Measurements from ENCODE around the gene OR2T12.
"Not testable (repeated sequence)": the region's sequence is repeated elsewhere in the genome, so short reads cannot be mapped to it uniquely, and the experiment has no call there.

- not testable (repeated sequence) for TF ChIP-seq POLR2AphosphoS5 (IDR thresholded peaks at IDR 0.05; ENCODE audit: low read depth, low read length); POLR2A (IDR thresholded peaks at IDR 0.05; ENCODE audit: low read depth, low read length); TAF1 (IDR thresholded peaks at IDR 0.05; ENCODE audit: low read depth, low read length); POU2F2 (IDR thresholded peaks at IDR 0.05; ENCODE audit: low read depth, low read length); PAX5 (IDR thresholded peaks at IDR 0.05; ENCODE audit: insufficient read depth, low read length, severe bottlenecking); SPI1 (IDR thresholded peaks at IDR 0.05; ENCODE audit: low read depth, low read length)
These were observed 43.9 kb downstream of the OR2T12 start for GRCh38 chr1:248259309-248259708.

Data from GM12891 (cell line).